AG04449 (cell line): ENCODE data around the gene UBR4.

ENCODE experiments used
- CTCF ChIA-PET: fragments of 350-600 bp; formaldehyde crosslinking; extraction: SDS; loops from one replicate; lab custom pipeline; 2021; ENCODE audit warnings: antibody characterized with exemption; lab: Yijun Ruan, JAX
- POLR2A ChIA-PET: fragments of 400-600, 350-600 bp; formaldehyde crosslinking; extraction: SDS; loops from one replicate; lab custom pipeline; 2020; ENCODE audit warnings: antibody characterized with exemption, inconsistent platforms; lab: Yijun Ruan, JAX
- DNase-seq: peaks from one replicate; pipeline ENCODE4 v3.0.0-alpha.2; 2010; ENCODE audit warnings: low read depth, low spot score
- H3K4me3 ChIP-seq: 2 replicates; pipeline ENCODE4 v1.5.1; 2011; ENCODE audit warnings: low read depth, mild to moderate bottlenecking, control low read depth, low read length
- CTCF ChIP-seq: IDR thresholded peaks from one replicate; pipeline ENCODE4 v1.5.1; 2011; ENCODE audit warnings: mild to moderate bottlenecking, moderate library complexity, low read length, control low read depth, inconsistent platforms; ENCODE audit not compliant: insufficient read depth; ENCODE audit errors: missing control alignments

UBR4 gene

GRCh38 chr1:19164274-19165015, 45.6 kb downstream of the UBR4 start:
- POLR2A ChIA-PET: no interaction called here
- no peak for DNase-seq
- CTCF ChIA-PET: interaction anchor here (0.9 to 1.4 kb wide), 5 partner anchors 10 to 496 kb away, joined by 3 read pairs; no protein-coding TSS in a partner anchor

GRCh38 chr1:19163261-19163660, 46.8 kb downstream of the UBR4 start:
- CTCF ChIA-PET: interaction anchor here (1.0 to 1.4 kb wide), 2 partner anchors 37 to 86 kb away, joined by 3 read pairs; no protein-coding TSS in a partner anchor
- DNase-seq: peak; percentile 73
- POLR2A ChIA-PET: no interaction called here
- no peak overlapping the region for H3K4me3 ChIP-seq
- TF ChIP-seq CTCF: no peak

More at GRCh38 chr1:19164274-19165015, 45.6 kb downstream of the UBR4 start:
- no peak for TF ChIP-seq CTCF
- H3K4me3 ChIP-seq: no peak overlapping the region

- no peak for TF ChIP-seq CTCF
- POLR2A ChIA-PET: no interaction called here
- CTCF ChIA-PET: no interaction called here
- no peak for DNase-seq
- no peak overlapping the region for H3K4me3 ChIP-seq
Observed at GRCh38 chr1:19160831-19161230, 49.2 kb downstream of the UBR4 start.

GRCh38 chr1:19157653-19158052, 52.4 kb downstream of the UBR4 start:
- POLR2A ChIA-PET: no interaction called here
- no peak for TF ChIP-seq CTCF
- H3K4me3 ChIP-seq: no peak overlapping the region
- CTCF ChIA-PET: interaction anchor here (0.8 to 0.9 kb wide), 2 partner anchors 60 to 79 kb away, joined by 3 read pairs; no protein-coding TSS in a partner anchor
- DNase-seq: no peak

GRCh38 chr1:19156676-19157075, 53.4 kb downstream of the UBR4 start:
- DNase-seq: no peak
- ChIA-PET CTCF (interaction anchor here (0.9 to 1.7 kb wide), 2 partner anchors 11 to 59 kb away, joined by 3 to 4 read pairs; no protein-coding TSS in a partner anchor), POLR2A (no interaction called here)
- no peak for TF ChIP-seq CTCF
- H3K4me3 ChIP-seq: no peak overlapping the region

GRCh38 chr1:19154876-19155275, 55.2 kb downstream of the UBR4 start:
- no peak for TF ChIP-seq CTCF
- no peak for DNase-seq
- CTCF ChIA-PET: interaction anchor here (0.7 to 1.1 kb wide), 2 partner anchors 9 to 12 kb away, joined by 3 read pairs; no protein-coding TSS in a partner anchor
- POLR2A ChIA-PET: no interaction called here
- no peak overlapping the region for H3K4me3 ChIP-seq
